Gastroesophageal sphincter (tissue), 3 donors: ENCODE measurements around the gene SPINK8.

Source experiments
- CTCF ChIP-seq, 4 experiments: fragments of 200-600 bp in 2 of 4; fragments of 450-650 bp in 2 of 4; sonication (generic) in 1 of 4; IDR thresholded peaks; one replicate each; pipeline ENCODE4 v1.5.1; 2017 to 2019; ENCODE audit warnings: antibody characterized with exemption in 4 of 4, mild to moderate bottlenecking in 2 of 4, moderate library complexity in 2 of 4
- EP300 ChIP-seq: sonication (generic); formaldehyde crosslinking; IDR thresholded peaks from one replicate; pipeline ENCODE4 v1.6.1; 2017; ENCODE audit warnings: antibody characterized with exemption, mild to moderate bottlenecking
- POLR2A ChIP-seq, 2 donors: fragments of 450-650 bp; IDR thresholded peaks; one replicate each; pipeline ENCODE4 v1.6.1; 2017; ENCODE audit warnings: antibody characterized with exemption in 2 of 2, mild to moderate bottlenecking in 2 of 2, moderate library complexity in 1 of 2
- POLR2AphosphoS5 ChIP-seq: sonication (generic); formaldehyde crosslinking; IDR thresholded peaks from one replicate; pipeline ENCODE4 v1.6.1; 2017; ENCODE audit warnings: antibody characterized with exemption

DNA sequence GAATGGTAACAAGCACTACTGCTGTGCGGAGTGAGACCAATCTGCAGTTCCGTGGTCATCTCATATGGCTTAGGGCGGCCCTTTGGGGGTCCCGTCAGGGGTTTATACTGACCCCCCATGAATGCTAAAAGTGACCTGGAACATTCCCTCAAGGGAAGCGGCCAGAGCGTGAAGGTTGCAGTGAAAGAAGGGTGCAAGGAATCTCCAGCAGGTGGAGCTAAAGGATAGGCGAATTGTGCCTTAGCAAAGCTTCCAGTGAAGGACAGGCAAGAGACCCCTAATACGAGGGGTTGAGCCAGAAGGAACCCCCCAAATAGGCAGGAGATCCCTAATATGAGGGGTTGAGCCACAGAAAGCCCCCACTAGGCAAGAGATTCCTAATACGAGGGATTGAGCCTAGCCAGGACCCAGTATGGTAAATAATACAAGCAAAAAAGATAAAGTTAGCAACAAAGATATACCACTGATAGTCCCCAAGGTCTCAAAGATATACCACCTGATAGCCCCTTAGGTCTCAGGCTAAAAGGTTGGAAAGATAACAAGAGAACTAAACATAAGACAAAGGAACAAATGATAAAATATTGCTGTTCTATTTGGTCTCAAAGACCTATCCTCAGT lies 59.8 kb downstream of the SPINK8 start:
- TF ChIP-seq CTCF (IDR thresholded peaks at IDR 0.05) (peak; percentile 3 to 80 (median 69)), POLR2A (IDR thresholded peaks at IDR 0.05) (no peak), POLR2AphosphoS5 (no peak), EP300 (no peak)
